Ascending aorta (tissue), 2 donors: ENCODE measurements around the gene RNF41. TPM values are rescaled to one million over a fixed set of nuclear protein-coding genes. Genes with fewer than 3 reads are reported as not detected.
"Not testable (repeated sequence)": the region's sequence is repeated elsewhere in the genome, so short reads cannot be mapped to it uniquely, and the experiment has no call there.

ENCODE experiments used
- DNase-seq, 2 donors: peaks; one replicate each; pipeline ENCODE4 v3.0.0-alpha.2; 2019; ENCODE audit warnings: low spot score in 2 of 2
- H3K27ac ChIP-seq, 2 donors: fragments of 200-600 bp; sonication (generic); one replicate each; pipeline ENCODE4 v1.5.1; 2016 to 2017; ENCODE audit warnings: mild to moderate bottlenecking in 1 of 2
- H3K27me3 ChIP-seq: fragments of 200-600 bp; sonication (generic); one replicate; pipeline ENCODE4 v1.5.1; 2017
- H3K36me3 ChIP-seq, 2 donors: fragments of 200-600 bp; sonication (generic); one replicate each; pipeline ENCODE4 v1.5.1; 2016
- H3K4me1 ChIP-seq, 2 donors: fragments of 200-600 bp; sonication (generic); one replicate each; pipeline ENCODE4 v1.5.1; 2016 to 2017; ENCODE audit warnings: mild to moderate bottlenecking in 1 of 2
- H3K4me3 ChIP-seq, 2 donors: fragments of 200-600 bp; sonication (generic); one replicate each; pipeline ENCODE4 v1.5.1; 2016 to 2017; ENCODE audit warnings: mild to moderate bottlenecking in 1 of 2
- H3K9me3 ChIP-seq, 2 donors: fragments of 200-600 bp; sonication (generic); one replicate each; pipeline ENCODE4 v1.5.1; 2016
- intact Hi-C: fragments of 100-400 bp; cut with DNase I; formaldehyde crosslinking; loops from one replicate; pipeline ENCODE4 v1.15.1; 2023
- total RNA-seq: library from RNA; depleted of rRNA; stranded (reverse); fragments of >200 nt; gene quantifications from one replicate; pipeline ENCODE4 v1.1.0, GENCODE V29; 2016
- TF ChIP-seq, protein P1 (sequence below), 3 experiments: fragments of 200-600 bp in 2 of 3; fragments of 450-650 bp in 1 of 3; sonication (generic) in 2 of 3; IDR thresholded peaks; one replicate each; pipeline ENCODE4 v1.5.1; 2016 to 2019; ENCODE audit warnings: antibody characterized with exemption in 3 of 3, mild to moderate bottlenecking in 1 of 3, moderate library complexity in 1 of 3

RNF41 gene
- total RNA-seq, 1 donor from 2014 or later, result 50.3 TPM

DNA sequence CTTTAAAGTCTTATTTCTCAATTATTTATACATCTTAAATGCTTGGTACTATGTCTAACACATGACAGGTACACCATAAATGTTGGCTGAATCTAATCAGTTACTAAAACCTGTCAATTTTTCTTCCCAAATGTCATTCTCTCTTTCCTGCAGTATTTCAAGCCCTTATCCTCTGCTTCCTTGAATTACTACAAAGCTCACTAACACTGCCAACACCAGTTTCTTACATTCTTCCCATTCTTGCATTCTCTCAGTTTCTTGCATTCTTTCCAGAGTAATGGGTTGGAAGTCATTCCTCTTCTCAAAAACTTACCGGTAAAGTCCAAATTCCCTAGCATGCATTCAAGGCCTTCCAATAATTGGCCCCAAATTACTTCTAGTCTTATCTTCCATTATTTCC lies 22.9 kb downstream of the RNF41 start:
- Histone ChIP-seq H3K27ac (no peak overlapping the region), H3K27me3 (no peaks in the 10 kb centered on the region), H3K4me3 (no peak overlapping the region), H3K4me1 (peaks cover 0 to 6% of the 10 kb centered on the region in 2 donors), H3K9me3 (no peaks in the 10 kb centered on the region), H3K36me3 (no peaks in the 10 kb centered on the region)
- no peak for DNase-seq
- intact Hi-C loops, result loop anchor here (10.0 kb wide), 1 partner anchor 266 kb away; the partner anchor contains the start of gene SPRYD4
- TF ChIP-seq, protein P1, sequence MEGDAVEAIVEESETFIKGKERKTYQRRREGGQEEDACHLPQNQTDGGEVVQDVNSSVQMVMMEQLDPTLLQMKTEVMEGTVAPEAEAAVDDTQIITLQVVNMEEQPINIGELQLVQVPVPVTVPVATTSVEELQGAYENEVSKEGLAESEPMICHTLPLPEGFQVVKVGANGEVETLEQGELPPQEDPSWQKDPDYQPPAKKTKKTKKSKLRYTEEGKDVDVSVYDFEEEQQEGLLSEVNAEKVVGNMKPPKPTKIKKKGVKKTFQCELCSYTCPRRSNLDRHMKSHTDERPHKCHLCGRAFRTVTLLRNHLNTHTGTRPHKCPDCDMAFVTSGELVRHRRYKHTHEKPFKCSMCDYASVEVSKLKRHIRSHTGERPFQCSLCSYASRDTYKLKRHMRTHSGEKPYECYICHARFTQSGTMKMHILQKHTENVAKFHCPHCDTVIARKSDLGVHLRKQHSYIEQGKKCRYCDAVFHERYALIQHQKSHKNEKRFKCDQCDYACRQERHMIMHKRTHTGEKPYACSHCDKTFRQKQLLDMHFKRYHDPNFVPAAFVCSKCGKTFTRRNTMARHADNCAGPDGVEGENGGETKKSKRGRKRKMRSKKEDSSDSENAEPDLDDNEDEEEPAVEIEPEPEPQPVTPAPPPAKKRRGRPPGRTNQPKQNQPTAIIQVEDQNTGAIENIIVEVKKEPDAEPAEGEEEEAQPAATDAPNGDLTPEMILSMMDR (IDR thresholded peaks at IDR 0.05), result no peak

DNA sequence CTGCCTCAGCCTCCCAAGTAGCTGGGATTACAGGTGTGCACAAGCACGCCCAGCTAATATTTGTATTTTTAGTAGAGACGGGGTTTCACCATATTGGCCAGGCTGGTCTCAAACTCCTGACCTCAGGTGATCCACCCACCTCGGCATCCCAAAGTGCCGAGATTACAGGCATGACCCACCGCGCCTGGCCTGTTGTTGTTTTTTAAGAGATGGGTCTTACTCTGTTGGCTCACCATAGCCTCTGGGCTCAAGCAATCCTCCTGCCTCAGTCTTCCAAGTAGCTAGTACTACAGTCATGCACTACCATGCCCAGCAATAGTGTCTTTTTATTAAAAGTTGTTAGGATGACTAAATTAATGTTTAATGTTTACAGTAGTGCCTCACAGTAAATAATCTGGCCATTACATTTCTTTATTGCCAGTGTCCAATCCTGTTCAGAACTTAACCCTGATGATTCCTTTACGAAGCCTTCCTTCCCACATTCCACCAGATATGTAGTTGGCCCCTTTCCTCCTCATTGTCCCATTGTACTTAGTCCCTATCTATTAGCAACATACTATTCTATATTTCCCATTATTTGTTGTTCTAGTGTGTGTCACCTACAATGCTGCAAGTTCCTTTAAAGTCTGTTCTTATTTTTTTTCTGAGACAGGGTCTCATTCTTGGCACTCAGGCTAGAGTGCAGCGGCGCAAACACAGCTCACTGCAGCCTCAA lies 23.6 kb downstream of the RNF41 start:
- no peaks in the 10 kb centered on the region for H3K9me3 ChIP-seq
- intact Hi-C loops, result loop anchor here (10.0 kb wide), 1 partner anchor 267 kb away; the partner anchor contains the start of gene SPRYD4
- H3K4me3 ChIP-seq, result no peak overlapping the region
- H3K27me3 ChIP-seq, result no peaks in the 10 kb centered on the region
- TF ChIP-seq, protein P1 (IDR thresholded peaks at IDR 0.05), result no peak
- H3K4me1 ChIP-seq, result peaks cover 0 to 6% of the 10 kb centered on the region in 2 donors
- no peaks in the 10 kb centered on the region for H3K36me3 ChIP-seq
- no peak overlapping the region for H3K27ac ChIP-seq
- no peak for DNase-seq

DNA sequence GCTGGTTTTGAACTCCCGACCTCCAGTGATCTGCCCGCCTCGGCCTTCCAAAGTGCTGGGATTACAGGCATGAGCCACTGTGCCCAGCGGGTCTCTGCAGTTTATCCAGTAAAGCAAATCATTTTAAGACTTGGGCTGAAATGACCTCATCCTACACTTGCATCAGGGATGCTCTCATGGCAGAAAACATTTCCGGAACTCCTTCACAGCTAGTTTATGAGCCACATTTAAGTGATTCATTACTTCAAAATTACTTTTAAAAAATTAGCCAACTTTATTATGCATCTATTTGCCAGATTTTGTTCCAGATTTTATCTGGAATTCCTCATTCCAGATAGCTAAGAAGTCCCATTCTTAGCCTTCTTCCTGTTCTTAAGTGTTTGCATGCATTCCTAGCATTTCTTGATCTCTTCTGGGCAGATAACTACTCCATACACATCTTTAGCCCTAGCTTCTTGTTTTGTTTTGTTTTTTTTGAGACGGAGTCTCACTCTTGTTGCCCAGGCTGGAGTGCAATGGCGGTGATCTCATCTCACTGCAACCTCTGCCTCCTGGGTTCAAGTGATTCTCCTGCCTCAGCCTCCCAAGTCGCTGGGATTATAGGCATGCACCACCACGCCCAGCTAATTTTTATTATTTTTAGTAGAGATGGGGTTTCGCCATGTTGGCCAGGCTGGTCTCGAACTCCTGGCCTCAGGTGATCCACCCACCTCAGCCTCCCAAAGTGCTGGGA lies 24.7 kb downstream of the RNF41 start:
- intact Hi-C loops, result loop anchor here (10.0 kb wide), 1 partner anchor 268 kb away; the partner anchor contains the start of gene SPRYD4

DNA sequence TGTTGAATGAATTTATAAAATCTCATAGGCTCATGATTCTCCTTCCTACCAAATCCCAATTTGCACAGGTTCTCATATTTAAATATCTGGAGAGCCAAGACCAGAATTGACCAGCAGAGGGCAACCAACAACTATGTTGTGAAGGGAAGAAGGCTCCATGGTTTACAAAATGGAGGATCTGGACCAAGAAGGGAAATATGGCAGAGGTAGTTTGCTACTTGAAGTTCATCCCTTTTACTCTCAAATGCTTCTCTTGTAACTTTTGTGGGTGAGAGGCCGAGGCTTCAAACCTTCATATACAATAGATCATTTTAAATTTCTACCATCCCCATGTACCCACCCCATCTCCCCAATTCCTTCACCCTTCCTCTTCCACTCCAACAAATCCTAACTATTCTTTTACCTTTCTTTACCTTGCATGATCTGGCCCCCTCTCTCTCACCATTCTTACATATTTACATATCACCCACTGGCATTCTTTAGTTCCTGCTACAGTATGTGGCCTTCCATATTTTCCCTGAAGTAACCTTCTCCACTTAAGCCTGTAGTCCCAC lies 28.6 kb downstream of the RNF41 start:
- intact Hi-C loops, result loop anchor here (1.0 to 10.0 kb wide), 2 partner anchors 31 to 272 kb away; partner anchors contain the start of genes NABP2 and SPRYD4
- H3K27me3 ChIP-seq, result no peaks in the 10 kb centered on the region
- H3K9me3 ChIP-seq, result no peaks in the 10 kb centered on the region
- peaks cover under 1 to 9% of the 10 kb centered on the region in 2 donors for H3K4me1 ChIP-seq
- TF ChIP-seq, protein P1 (IDR thresholded peaks at IDR 0.05), result peak; percentile 64 to 82 (median 80)
- peak; percentile 19 to 92 for DNase-seq
- no peaks in the 10 kb centered on the region for H3K36me3 ChIP-seq
- no peak overlapping the region for H3K27ac ChIP-seq
- H3K4me3 ChIP-seq, result no peak overlapping the region

More for the DNA sequence above, 24.7 kb downstream of the RNF41 start:
- H3K4me3 ChIP-seq, H3K9me3 ChIP-seq, H3K4me1 ChIP-seq, H3K36me3 ChIP-seq, H3K27me3 ChIP-seq: not testable (repeated sequence)
- peak overlapping the region in 1 of 2 donors; percentile 28 for H3K27ac ChIP-seq
- peak in 1 of 2 donors; percentile 84 for DNase-seq

DNA sequence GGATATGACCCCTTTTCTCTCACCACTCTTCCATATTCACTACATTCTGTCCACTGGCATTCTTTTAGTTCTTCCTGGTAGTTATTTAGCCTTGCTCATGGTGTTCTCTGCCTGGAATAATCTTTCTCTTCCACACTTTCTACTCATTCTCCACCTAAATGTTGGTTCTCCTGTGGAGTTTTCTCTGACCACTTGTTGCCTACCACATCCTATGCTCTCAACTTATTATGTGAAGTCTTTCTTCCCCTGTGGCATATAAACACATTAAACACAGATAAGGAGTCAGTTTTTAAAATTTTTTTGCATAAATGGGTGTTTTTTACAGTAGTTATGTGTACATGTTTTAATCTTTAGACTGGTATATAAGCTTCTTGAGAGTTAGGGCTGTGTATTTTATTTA lies 29.1 kb downstream of the RNF41 start:
- H3K36me3 ChIP-seq, result no peaks in the 10 kb centered on the region
- no peak for DNase-seq
- H3K9me3 ChIP-seq, result no peaks in the 10 kb centered on the region
- no peak overlapping the region for H3K4me3 ChIP-seq
- H3K4me1 ChIP-seq, result peaks cover 3 to 9% of the 10 kb centered on the region in 2 donors
- H3K27ac ChIP-seq, result no peak overlapping the region
- TF ChIP-seq, protein P1 (IDR thresholded peaks at IDR 0.05), result no peak
- no peaks in the 10 kb centered on the region for H3K27me3 ChIP-seq
- intact Hi-C loops, result loop anchor here (10.0 kb wide), 1 partner anchor 272 kb away; the partner anchor contains the start of gene SPRYD4
